A549 (cell line): Measurements from ENCODE around the gene SLC31A1.

Source experiments
- BHLHE40 ChIP-seq: IDR thresholded peaks from 2 replicates; pipeline ENCODE4 v1.6.1; 2012; ENCODE audit warnings: low read depth, low read length, inconsistent platforms
- EP300 ChIP-seq, 2 experiments: fragments of >200 bp; sonication (Bioruptor Twin); formaldehyde crosslinking; IDR thresholded peaks; 2 replicates in 1 of 2; 3 replicates in 1 of 2; pipeline ENCODE4 v1.6.1; 2016 to 2017
- FOSL2 ChIP-seq, 2 experiments: fragments of 450-650 bp in 1 of 2; fragments of >200 bp in 1 of 2; sonication (Bioruptor Twin) in 1 of 2; formaldehyde crosslinking; IDR thresholded peaks; 2 replicates each; pipeline versions ENCODE4 v1.5.0 to v1.6.1; 2016 to 2020; ENCODE audit warnings: mild to moderate bottlenecking in 1 of 2, moderate library complexity in 1 of 2
- HOXB5 ChIP-seq: fragments of 250-450 bp; sonication (Bioruptor Pico); IDR thresholded peaks from 2 replicates; pipeline ENCODE4 v1.5.0; 2020; ENCODE audit warnings: mild to moderate bottlenecking, moderate library complexity
- MAZ ChIP-seq: fragments of 150-350 bp; IDR thresholded peaks from 2 replicates; pipeline ENCODE4 v1.6.1; 2014; ENCODE audit warnings: antibody characterized with exemption, low read depth, low read length, borderline replicate concordance
- NFE2L2 ChIP-seq: fragments of 150-350 bp; conservative IDR thresholded peaks from 2 replicates; pipeline ENCODE4 v1.6.1; 2014; ENCODE audit warnings: low read length
- POLR2A ChIP-seq: IDR thresholded peaks from 2 replicates; pipeline ENCODE4 v1.6.1; 2012; ENCODE audit warnings: mild to moderate bottlenecking, low read length
- RFX5 ChIP-seq: fragments of 450-650 bp; IDR thresholded peaks from 2 replicates; pipeline ENCODE4 v1.7.1; 2014; ENCODE audit warnings: antibody characterized with exemption, mild to moderate bottlenecking, moderate library complexity
- RNF2 ChIP-seq: fragments of 200-600 bp; sonication (generic); IDR thresholded peaks from 2 replicates; pipeline ENCODE4 v1.6.1; 2016; ENCODE audit warnings: low read depth, mild to moderate bottlenecking, antibody characterized with exemption, moderate library complexity, borderline replicate concordance
- ZNF302 ChIP-seq: fragments of 250-450 bp; sonication (Bioruptor Pico); IDR thresholded peaks from 2 replicates; pipeline ENCODE4 v1.9.0; 2021; ENCODE audit warnings: inconsistent platforms, mild to moderate bottlenecking, moderate library complexity
- TF ChIP-seq, protein P1 (sequence below): fragments of 200-600 bp; sonication (generic); IDR thresholded peaks from 2 replicates; pipeline ENCODE4 v1.6.1; 2016; ENCODE audit warnings: antibody characterized with exemption, mild to moderate bottlenecking, moderate library complexity
- TF ChIP-seq, protein P2 (sequence below): fragments of 450-650 bp; IDR thresholded peaks from 2 replicates; pipeline ENCODE4 v1.6.1; 2014; ENCODE audit warnings: antibody characterized with exemption
- TF ChIP-seq, protein P3 (sequence below): fragments of >200 bp; sonication (Bioruptor Twin); formaldehyde crosslinking; IDR thresholded peaks from 3 replicates; pipeline ENCODE4 v1.5.1; 2016
- TF ChIP-seq, protein P4 (sequence below): IDR thresholded peaks from 2 replicates; pipeline ENCODE4 v1.6.1; 2012

DNA sequence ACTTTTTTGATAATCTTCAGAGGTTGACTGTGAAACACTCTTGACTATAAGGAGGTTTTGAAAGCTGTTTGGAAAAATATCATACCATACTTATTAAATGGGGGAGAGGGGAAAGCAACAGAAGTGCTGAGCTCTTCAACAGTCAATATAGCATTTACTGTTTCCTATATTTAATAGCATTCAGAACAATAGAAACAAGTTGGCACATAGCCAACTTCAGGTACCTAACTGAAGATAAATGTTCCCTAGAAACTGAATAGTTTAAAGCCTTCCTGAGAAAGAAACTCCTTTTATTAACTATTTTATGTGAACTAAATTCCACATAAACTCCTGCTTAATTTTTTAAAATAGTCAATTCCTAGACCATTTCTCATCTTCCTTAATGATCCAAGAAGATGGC is 26.3 kb downstream of the SLC31A1 start:
- TF ChIP-seq FOSL2 (IDR thresholded peaks at IDR 0.05) (no peak), FOSL2 (CRISPR knock-in tag; IDR thresholded peaks at IDR 0.05) (no peak), EP300 (IDR thresholded peaks at IDR 0.05) (no peak), MAZ (no peak), RNF2 (no peak), POLR2A (no peak), RFX5 (no peak), BHLHE40 (no peak), HOXB5 (CRISPR knock-in tag) (no peak), ZNF302 (CRISPR knock-in tag) (no peak), NFE2L2 (no peak)
- TF ChIP-seq, protein P1, sequence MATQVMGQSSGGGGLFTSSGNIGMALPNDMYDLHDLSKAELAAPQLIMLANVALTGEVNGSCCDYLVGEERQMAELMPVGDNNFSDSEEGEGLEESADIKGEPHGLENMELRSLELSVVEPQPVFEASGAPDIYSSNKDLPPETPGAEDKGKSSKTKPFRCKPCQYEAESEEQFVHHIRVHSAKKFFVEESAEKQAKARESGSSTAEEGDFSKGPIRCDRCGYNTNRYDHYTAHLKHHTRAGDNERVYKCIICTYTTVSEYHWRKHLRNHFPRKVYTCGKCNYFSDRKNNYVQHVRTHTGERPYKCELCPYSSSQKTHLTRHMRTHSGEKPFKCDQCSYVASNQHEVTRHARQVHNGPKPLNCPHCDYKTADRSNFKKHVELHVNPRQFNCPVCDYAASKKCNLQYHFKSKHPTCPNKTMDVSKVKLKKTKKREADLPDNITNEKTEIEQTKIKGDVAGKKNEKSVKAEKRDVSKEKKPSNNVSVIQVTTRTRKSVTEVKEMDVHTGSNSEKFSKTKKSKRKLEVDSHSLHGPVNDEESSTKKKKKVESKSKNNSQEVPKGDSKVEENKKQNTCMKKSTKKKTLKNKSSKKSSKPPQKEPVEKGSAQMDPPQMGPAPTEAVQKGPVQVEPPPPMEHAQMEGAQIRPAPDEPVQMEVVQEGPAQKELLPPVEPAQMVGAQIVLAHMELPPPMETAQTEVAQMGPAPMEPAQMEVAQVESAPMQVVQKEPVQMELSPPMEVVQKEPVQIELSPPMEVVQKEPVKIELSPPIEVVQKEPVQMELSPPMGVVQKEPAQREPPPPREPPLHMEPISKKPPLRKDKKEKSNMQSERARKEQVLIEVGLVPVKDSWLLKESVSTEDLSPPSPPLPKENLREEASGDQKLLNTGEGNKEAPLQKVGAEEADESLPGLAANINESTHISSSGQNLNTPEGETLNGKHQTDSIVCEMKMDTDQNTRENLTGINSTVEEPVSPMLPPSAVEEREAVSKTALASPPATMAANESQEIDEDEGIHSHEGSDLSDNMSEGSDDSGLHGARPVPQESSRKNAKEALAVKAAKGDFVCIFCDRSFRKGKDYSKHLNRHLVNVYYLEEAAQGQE: no peak
- TF ChIP-seq, protein P2, sequence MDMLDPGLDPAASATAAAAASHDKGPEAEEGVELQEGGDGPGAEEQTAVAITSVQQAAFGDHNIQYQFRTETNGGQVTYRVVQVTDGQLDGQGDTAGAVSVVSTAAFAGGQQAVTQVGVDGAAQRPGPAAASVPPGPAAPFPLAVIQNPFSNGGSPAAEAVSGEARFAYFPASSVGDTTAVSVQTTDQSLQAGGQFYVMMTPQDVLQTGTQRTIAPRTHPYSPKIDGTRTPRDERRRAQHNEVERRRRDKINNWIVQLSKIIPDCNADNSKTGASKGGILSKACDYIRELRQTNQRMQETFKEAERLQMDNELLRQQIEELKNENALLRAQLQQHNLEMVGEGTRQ: no peak
- TF ChIP-seq, protein P3, sequence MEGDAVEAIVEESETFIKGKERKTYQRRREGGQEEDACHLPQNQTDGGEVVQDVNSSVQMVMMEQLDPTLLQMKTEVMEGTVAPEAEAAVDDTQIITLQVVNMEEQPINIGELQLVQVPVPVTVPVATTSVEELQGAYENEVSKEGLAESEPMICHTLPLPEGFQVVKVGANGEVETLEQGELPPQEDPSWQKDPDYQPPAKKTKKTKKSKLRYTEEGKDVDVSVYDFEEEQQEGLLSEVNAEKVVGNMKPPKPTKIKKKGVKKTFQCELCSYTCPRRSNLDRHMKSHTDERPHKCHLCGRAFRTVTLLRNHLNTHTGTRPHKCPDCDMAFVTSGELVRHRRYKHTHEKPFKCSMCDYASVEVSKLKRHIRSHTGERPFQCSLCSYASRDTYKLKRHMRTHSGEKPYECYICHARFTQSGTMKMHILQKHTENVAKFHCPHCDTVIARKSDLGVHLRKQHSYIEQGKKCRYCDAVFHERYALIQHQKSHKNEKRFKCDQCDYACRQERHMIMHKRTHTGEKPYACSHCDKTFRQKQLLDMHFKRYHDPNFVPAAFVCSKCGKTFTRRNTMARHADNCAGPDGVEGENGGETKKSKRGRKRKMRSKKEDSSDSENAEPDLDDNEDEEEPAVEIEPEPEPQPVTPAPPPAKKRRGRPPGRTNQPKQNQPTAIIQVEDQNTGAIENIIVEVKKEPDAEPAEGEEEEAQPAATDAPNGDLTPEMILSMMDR: no peak
- TF ChIP-seq, protein P4, sequence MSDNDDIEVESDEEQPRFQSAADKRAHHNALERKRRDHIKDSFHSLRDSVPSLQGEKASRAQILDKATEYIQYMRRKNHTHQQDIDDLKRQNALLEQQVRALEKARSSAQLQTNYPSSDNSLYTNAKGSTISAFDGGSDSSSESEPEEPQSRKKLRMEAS: no peak
